Astrocyte (in vitro differentiated cells and primary cell): ENCODE measurements around the gene PDS5A. TPM values are rescaled to one million over a fixed set of nuclear protein-coding genes. Genes with fewer than 3 reads are reported as not detected.
A peak's percentile ranks its signal among the peaks of the same experiment; 100 is the strongest.

ENCODE experiments used
- DNase-seq: peaks from one replicate; pipeline ENCODE4 v3.0.0-alpha.2; 2010; ENCODE audit warnings: low read depth
- FAIRE-seq: peaks from 2 replicates; lab custom pipeline; 2011; peaks lifted over from hg19 to GRCh38; lab: Jason Lieb, UNC
- H2AFZ ChIP-seq: 2 replicates; pipeline ENCODE4 v1.6.0; 2012; ENCODE audit warnings: low read depth, low read length, inconsistent platforms
- H3K27ac ChIP-seq: 2 replicates; pipeline ENCODE4 v1.5.1; 2011; ENCODE audit warnings: low read depth, low read length, inconsistent platforms
- H3K27me3 ChIP-seq: 2 replicates; pipeline ENCODE4 v1.6.0; 2011; ENCODE audit warnings: low read length, inconsistent platforms; ENCODE audit not compliant: insufficient read depth
- H3K36me3 ChIP-seq: 2 replicates; pipeline ENCODE4 v1.5.1; 2011; ENCODE audit warnings: low read length, inconsistent platforms; ENCODE audit not compliant: insufficient read depth
- H3K4me1 ChIP-seq: 2 replicates; pipeline ENCODE4 v1.5.1; 2011; ENCODE audit warnings: low read length, inconsistent platforms; ENCODE audit not compliant: insufficient read depth
- H3K4me2 ChIP-seq: 2 replicates; pipeline ENCODE4 v1.6.0; 2012; ENCODE audit warnings: low read length, inconsistent platforms
- H3K4me3 ChIP-seq: 2 replicates; pipeline ENCODE4 v1.5.1; 2011; ENCODE audit warnings: low read depth, mild to moderate bottlenecking, low read length, inconsistent platforms; ENCODE audit not compliant: insufficient read depth
- H3K79me2 ChIP-seq: 2 replicates; pipeline ENCODE4 v1.6.0; 2012; ENCODE audit warnings: mild to moderate bottlenecking, low read length, inconsistent platforms; ENCODE audit not compliant: insufficient read depth
- H3K9ac ChIP-seq: 2 replicates; pipeline ENCODE4 v1.6.0; 2012; ENCODE audit warnings: mild to moderate bottlenecking, low read length, inconsistent platforms
- H3K9me3 ChIP-seq: 2 replicates; pipeline ENCODE4 v1.5.1; 2012; ENCODE audit warnings: low read depth, mild to moderate bottlenecking, low read length, inconsistent platforms; ENCODE audit not compliant: insufficient read depth
- H4K20me1 ChIP-seq: 2 replicates; pipeline ENCODE4 v1.6.0; 2012; ENCODE audit warnings: low read length, inconsistent platforms; ENCODE audit not compliant: insufficient read depth
- H3K27ac Mint-ChIP-seq: one replicate; pipeline ENCODE4 v1.8.0; 2021; ENCODE audit warnings: mild to moderate bottlenecking, mixed read lengths; ENCODE audit not compliant: unreplicated experiment
- H3K27me3 Mint-ChIP-seq: one replicate; pipeline ENCODE4 v1.8.0; 2021; ENCODE audit warnings: low read depth, mixed read lengths; ENCODE audit not compliant: unreplicated experiment
- H3K36me3 Mint-ChIP-seq: one replicate; pipeline ENCODE4 v1.8.0; 2021; ENCODE audit warnings: low read depth, mixed read lengths; ENCODE audit not compliant: unreplicated experiment
- H3K4me1 Mint-ChIP-seq: one replicate; pipeline ENCODE4 v1.8.0; 2021; ENCODE audit warnings: low read depth, mixed read lengths; ENCODE audit not compliant: unreplicated experiment
- H3K4me3 Mint-ChIP-seq: one replicate; pipeline ENCODE4 v1.8.0; 2021; ENCODE audit warnings: mild to moderate bottlenecking, moderate library complexity, mixed read lengths; ENCODE audit not compliant: unreplicated experiment
- H3K9me3 Mint-ChIP-seq: one replicate; pipeline ENCODE4 v1.8.0; 2021; ENCODE audit warnings: mild to moderate bottlenecking, mixed read lengths; ENCODE audit not compliant: unreplicated experiment
- EZH2 ChIP-seq: IDR thresholded peaks from 2 replicates; pipeline ENCODE4 v1.6.1; 2012; ENCODE audit warnings: mild to moderate bottlenecking, low read length, inconsistent platforms; ENCODE audit not compliant: insufficient read depth
- total RNA-seq: library from RNA; stranded (reverse); gene quantifications from 2 replicates; pipeline ENCODE4 v1.2.1, GENCODE V29; 2021
- TF ChIP-seq, protein P1 (sequence below): IDR thresholded peaks from 2 replicates; pipeline ENCODE4 v1.5.1; 2011; ENCODE audit warnings: low read depth, mild to moderate bottlenecking, inconsistent platforms, low read length, moderate library complexity; ENCODE audit not compliant: insufficient read depth

Gene PDS5A
- total RNA-seq, 1 donor from 2014 or later = 55.9 TPM

- Histone ChIP-seq H3K79me2 (peaks cover 3% of the 10 kb centered on the region), H3K9ac (no peak overlapping the region), H3K27me3 (no peaks in the 10 kb centered on the region), H3K4me1 (no peaks in the 10 kb centered on the region), H3K27ac (no peak overlapping the region), H4K20me1 (no peaks in the 10 kb centered on the region), H3K4me2 (no peak overlapping the region), H3K9me3 (no peaks in the 10 kb centered on the region), H2AFZ (no peak overlapping the region), H3K36me3 (peaks cover 44% of the 10 kb centered on the region), H3K4me3 (no peak overlapping the region)
- H3K36me3 Mint-ChIP-seq = peaks cover 2% of the 10 kb centered on the region
- H3K9me3 Mint-ChIP-seq = no peaks in the 10 kb centered on the region
- peak; percentile 52 for FAIRE-seq
- H3K27ac Mint-ChIP-seq = no peak overlapping the region
- TF ChIP-seq, protein P1, sequence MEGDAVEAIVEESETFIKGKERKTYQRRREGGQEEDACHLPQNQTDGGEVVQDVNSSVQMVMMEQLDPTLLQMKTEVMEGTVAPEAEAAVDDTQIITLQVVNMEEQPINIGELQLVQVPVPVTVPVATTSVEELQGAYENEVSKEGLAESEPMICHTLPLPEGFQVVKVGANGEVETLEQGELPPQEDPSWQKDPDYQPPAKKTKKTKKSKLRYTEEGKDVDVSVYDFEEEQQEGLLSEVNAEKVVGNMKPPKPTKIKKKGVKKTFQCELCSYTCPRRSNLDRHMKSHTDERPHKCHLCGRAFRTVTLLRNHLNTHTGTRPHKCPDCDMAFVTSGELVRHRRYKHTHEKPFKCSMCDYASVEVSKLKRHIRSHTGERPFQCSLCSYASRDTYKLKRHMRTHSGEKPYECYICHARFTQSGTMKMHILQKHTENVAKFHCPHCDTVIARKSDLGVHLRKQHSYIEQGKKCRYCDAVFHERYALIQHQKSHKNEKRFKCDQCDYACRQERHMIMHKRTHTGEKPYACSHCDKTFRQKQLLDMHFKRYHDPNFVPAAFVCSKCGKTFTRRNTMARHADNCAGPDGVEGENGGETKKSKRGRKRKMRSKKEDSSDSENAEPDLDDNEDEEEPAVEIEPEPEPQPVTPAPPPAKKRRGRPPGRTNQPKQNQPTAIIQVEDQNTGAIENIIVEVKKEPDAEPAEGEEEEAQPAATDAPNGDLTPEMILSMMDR = no peak
- no peak for TF ChIP-seq EZH2
- no peaks in the 10 kb centered on the region for H3K27me3 Mint-ChIP-seq
- H3K4me3 Mint-ChIP-seq = no peak overlapping the region
- no peaks in the 10 kb centered on the region for H3K4me1 Mint-ChIP-seq
- DNase-seq = no peak
These were observed 78.4 kb downstream of the PDS5A start for GRCh38 chr4:39899291-39899690.

- Histone ChIP-seq H2AFZ (no peak overlapping the region), H3K4me1 (no peaks in the 10 kb centered on the region), H3K27me3 (no peaks in the 10 kb centered on the region), H3K27ac (no peak overlapping the region), H3K79me2 (peaks cover 3% of the 10 kb centered on the region), H3K36me3 (peaks cover 43% of the 10 kb centered on the region), H3K9ac (no peak overlapping the region), H4K20me1 (no peaks in the 10 kb centered on the region), H3K4me2 (no peak overlapping the region), H3K4me3 (no peak overlapping the region), H3K9me3 (no peaks in the 10 kb centered on the region)
- Mint-ChIP-seq H3K27ac (no peak overlapping the region), H3K4me1 (no peaks in the 10 kb centered on the region), H3K4me3 (no peak overlapping the region), H3K9me3 (no peaks in the 10 kb centered on the region), H3K27me3 (no peaks in the 10 kb centered on the region), H3K36me3 (peaks cover 6% of the 10 kb centered on the region)
- no peak for TF ChIP-seq EZH2
- TF ChIP-seq, protein P1 = no peak
- FAIRE-seq = peak; percentile 58
- DNase-seq = no peak
These were observed 79.7 kb downstream of the PDS5A start for GRCh38 chr4:39898015-39898414.

GRCh38 chr4:39893693-39894072, 84.0 kb downstream of the PDS5A start:
- FAIRE-seq (no peak), DNase-seq (no peak)
- Histone ChIP-seq H3K36me3 (peaks cover 38% of the 10 kb centered on the region), H3K27ac (no peak overlapping the region), H3K27me3 (no peaks in the 10 kb centered on the region), H3K4me3 (no peak overlapping the region), H4K20me1 (no peaks in the 10 kb centered on the region), H3K9ac (no peak overlapping the region), H3K4me1 (no peaks in the 10 kb centered on the region), H3K4me2 (no peak overlapping the region), H2AFZ (no peak overlapping the region), H3K79me2 (no peaks in the 10 kb centered on the region), H3K9me3 (no peaks in the 10 kb centered on the region)
- TF ChIP-seq EZH2 = no peak
- TF ChIP-seq, protein P1 = no peak
- no peaks in the 10 kb centered on the region for H3K9me3 Mint-ChIP-seq
- H3K27ac Mint-ChIP-seq = no peak overlapping the region
- no peak overlapping the region for H3K4me3 Mint-ChIP-seq
- H3K4me1 Mint-ChIP-seq = peaks cover 5% of the 10 kb centered on the region
- H3K36me3 Mint-ChIP-seq = peaks cover 13% of the 10 kb centered on the region
- no peaks in the 10 kb centered on the region for H3K27me3 Mint-ChIP-seq
